BLaER1 treated with 17β-estradiol and CSF1 and Interleukin-3, amounts not matched to agents 10 nM and 100 nM (cell line): ENCODE results near the gene NDUFAF5.
A peak's percentile ranks its signal among the peaks of the same experiment; 100 is the strongest.

Experiments
- H3K27ac ChIP-seq, 11 experiments: shearing (Covaris generic); formaldehyde crosslinking; 2 replicates each; pipeline ENCODE4 v1.8.1; 2022
- H3K27me3 ChIP-seq, 11 experiments: shearing (Covaris generic); formaldehyde crosslinking; 2 replicates each; pipeline ENCODE4 v1.8.1; 2022
- H3K36me3 ChIP-seq, 11 experiments: shearing (Covaris generic); formaldehyde crosslinking; 2 replicates each; pipeline ENCODE4 v1.8.1; 2022
- H3K4me1 ChIP-seq, 10 experiments: shearing (Covaris generic); formaldehyde crosslinking; 2 replicates each; pipeline ENCODE4 v1.8.1; 2022
- H3K4me2 ChIP-seq, 11 experiments: shearing (Covaris generic); formaldehyde crosslinking; 2 replicates each; pipeline ENCODE4 v1.8.1; 2022
- H3K4me3 ChIP-seq, 10 experiments: shearing (Covaris generic); formaldehyde crosslinking; 2 replicates each; pipeline ENCODE4 v1.8.1; 2022
- H3K9ac ChIP-seq, 11 experiments: shearing (Covaris generic); formaldehyde crosslinking; 2 replicates each; pipeline ENCODE4 v1.8.1; 2022
- H3K9me3 ChIP-seq, 11 experiments: shearing (Covaris generic); formaldehyde crosslinking; replicated peaks in 1 of 11; 2 replicates each; pipeline ENCODE4 v1.8.1; 2022
- H4K20me1 ChIP-seq, 11 experiments: shearing (Covaris generic); formaldehyde crosslinking; 2 replicates each; pipeline ENCODE4 v1.8.1; 2022
- Cebpa-rat ChIP-seq, 11 experiments: shearing (Covaris generic); IDR thresholded peaks; 2 replicates each; pipeline ENCODE4 v1.8.1; 2022

The NDUFAF5 gene

DNA sequence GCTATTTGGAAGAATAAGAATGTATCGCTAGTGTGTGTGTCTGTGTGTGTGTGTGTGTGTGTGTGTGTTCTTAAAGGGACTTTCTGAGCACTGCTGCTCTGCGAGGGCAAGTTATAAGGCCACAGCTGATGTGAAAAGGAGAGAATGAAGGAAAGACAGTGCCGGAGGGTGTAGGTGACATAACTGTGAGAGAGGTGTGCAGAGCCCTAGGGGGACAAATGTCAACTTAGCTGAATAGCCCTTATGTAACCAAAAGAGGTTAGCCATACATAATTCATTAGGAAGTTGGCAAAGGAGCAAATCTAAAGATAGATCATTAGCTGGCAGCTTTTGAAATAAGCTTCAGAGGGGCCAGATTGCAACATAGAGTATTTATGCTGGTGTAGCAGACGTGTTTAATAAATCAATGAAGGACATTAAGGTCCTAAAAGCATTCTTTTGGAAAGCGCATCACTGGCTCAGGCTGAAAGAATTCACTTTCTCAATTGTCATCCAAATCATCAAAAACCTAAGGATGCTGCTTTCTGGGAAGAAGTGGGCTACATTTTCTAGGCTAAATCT is 81.0 kb downstream of the NDUFAF5 start:
- H3K36me3 ChIP-seq, result no peaks in the 10 kb centered on the region
- no peak overlapping the region for H3K4me3 ChIP-seq
- H3K9ac ChIP-seq, result no peak overlapping the region
- H3K9me3 ChIP-seq, result no peaks in the 10 kb centered on the region
- H3K27me3 ChIP-seq, result no peaks in the 10 kb centered on the region
- H3K27ac ChIP-seq, result no peak overlapping the region
- no peak for TF ChIP-seq Cebpa-rat (IDR thresholded peaks at IDR 0.05)
- peaks cover 0 to 13% (median 0%) of the 10 kb centered on the region in 10 experiments; a peak in 4 of 20 replicates for H3K4me1 ChIP-seq
- peak overlapping the region in 1 of 11 experiments; percentile 19; a peak in 2 of 22 replicates for H3K4me2 ChIP-seq
- no peaks in the 10 kb centered on the region for H4K20me1 ChIP-seq

DNA sequence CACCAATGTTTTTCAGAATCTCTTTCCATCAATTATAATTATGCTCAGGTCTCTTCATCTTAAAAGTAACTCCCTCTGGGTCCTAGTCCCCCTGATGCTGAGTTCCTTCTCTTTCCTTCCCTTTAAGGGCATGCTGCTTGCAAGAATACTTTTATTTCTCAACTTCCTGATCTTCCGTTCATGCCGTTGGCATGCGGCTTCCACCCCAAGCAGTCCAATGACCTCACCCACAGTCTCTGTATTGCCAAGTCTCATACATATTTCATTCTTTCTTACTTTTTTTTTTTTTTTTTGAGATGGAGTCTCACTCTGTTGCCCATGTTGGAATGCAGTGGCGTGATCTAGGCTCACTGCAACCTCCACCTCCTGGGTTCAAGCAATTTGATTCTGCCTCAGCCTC is 83.5 kb downstream of the NDUFAF5 start:
- no peak for TF ChIP-seq Cebpa-rat (IDR thresholded peaks at IDR 0.05)
- no peak overlapping the region for H3K4me2 ChIP-seq

DNA sequence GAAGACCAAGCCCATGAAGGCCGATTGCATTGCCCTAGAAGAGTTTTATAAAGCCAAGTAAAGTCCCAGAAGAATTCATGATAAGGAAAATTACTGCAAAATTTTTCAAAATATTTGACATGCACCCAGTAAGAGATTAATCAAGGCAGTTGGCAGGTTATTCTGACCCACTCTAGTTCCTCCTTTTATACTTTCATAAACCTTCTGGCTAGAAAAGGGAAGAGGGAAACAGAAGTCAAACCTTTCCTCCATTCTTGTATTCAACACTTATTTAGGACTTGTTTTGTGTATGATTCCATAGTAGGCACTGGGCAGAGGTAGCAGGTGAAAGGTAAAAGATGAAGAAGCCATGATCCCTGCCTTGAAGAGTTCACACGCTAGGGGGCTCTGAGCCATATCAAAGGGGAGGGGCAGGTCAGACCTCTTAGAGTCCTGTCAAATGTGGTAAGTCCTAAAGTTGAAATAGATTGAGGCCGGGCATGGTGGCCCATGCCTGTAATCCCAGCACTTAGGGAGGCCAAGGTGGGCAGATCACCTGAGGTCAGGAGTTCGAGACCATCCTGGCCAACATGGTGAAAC is 85.4 kb downstream of the NDUFAF5 start:
- peaks cover 0 to 13% (median 0%) of the 10 kb centered on the region in 10 experiments; a peak in 4 of 20 replicates for H3K4me1 ChIP-seq
- H3K4me3 ChIP-seq, result no peak overlapping the region
- no peaks in the 10 kb centered on the region for H3K27me3 ChIP-seq
- H3K9me3 ChIP-seq, result peaks cover 0 to 6% (median 0%) of the 10 kb centered on the region in 11 experiments; a peak in 2 of 22 replicates
- H3K4me2 ChIP-seq, result no peak overlapping the region
- TF ChIP-seq Cebpa-rat (IDR thresholded peaks at IDR 0.05), result no peak
- H3K36me3 ChIP-seq, result no peaks in the 10 kb centered on the region
- no peaks in the 10 kb centered on the region for H4K20me1 ChIP-seq
- no peak overlapping the region for H3K9ac ChIP-seq
- no peak overlapping the region for H3K27ac ChIP-seq

More for the DNA sequence above, 83.5 kb downstream of the NDUFAF5 start:
- H4K20me1 ChIP-seq, result no peaks in the 10 kb centered on the region
- H3K27ac ChIP-seq, result no peak overlapping the region
- H3K27me3 ChIP-seq, result no peaks in the 10 kb centered on the region
- H3K9me3 ChIP-seq, result peaks cover 0 to 6% (median 0%) of the 10 kb centered on the region in 11 experiments; a peak in 2 of 22 replicates
- peaks cover 0 to 13% (median 0%) of the 10 kb centered on the region in 10 experiments; a peak in 4 of 20 replicates for H3K4me1 ChIP-seq
- no peak overlapping the region for H3K9ac ChIP-seq
- H3K4me3 ChIP-seq, result no peak overlapping the region
- no peaks in the 10 kb centered on the region for H3K36me3 ChIP-seq
